Activated naive CD8-positive, alpha-beta T cell (primary cell): ENCODE results near the gene BIN2.
"Not testable (repeated sequence)": the region's sequence is repeated elsewhere in the genome, so short reads cannot be mapped to it uniquely, and the experiment has no call there.

Experiments
- H3K27ac Mint-ChIP-seq: one replicate; pipeline ENCODE4 v1.8.0; 2021; ENCODE audit warnings: mixed read lengths
- H3K27me3 Mint-ChIP-seq: one replicate; pipeline ENCODE4 v1.8.0; 2021; ENCODE audit warnings: mixed read lengths
- H3K36me3 Mint-ChIP-seq: one replicate; pipeline ENCODE4 v1.8.0; 2021; ENCODE audit warnings: mixed read lengths
- H3K4me1 Mint-ChIP-seq: one replicate; pipeline ENCODE4 v1.8.0; 2021; ENCODE audit warnings: low read depth, mixed read lengths
- H3K4me3 Mint-ChIP-seq: one replicate; pipeline ENCODE4 v1.8.0; 2021; ENCODE audit warnings: mild to moderate bottlenecking, mixed read lengths
- H3K9me3 Mint-ChIP-seq: one replicate; pipeline ENCODE4 v1.8.0; 2021; ENCODE audit warnings: low read depth, mixed read lengths

The BIN2 gene

GRCh38 chr12:51358496-51358895 is 34.5 kb upstream of the BIN2 start:
- peaks cover 25% of the 10 kb centered on the region for H3K36me3 Mint-ChIP-seq
- no peaks in the 10 kb centered on the region for H3K27me3 Mint-ChIP-seq
- H3K4me3 Mint-ChIP-seq: no peak overlapping the region
- no peak overlapping the region for H3K27ac Mint-ChIP-seq
- peaks cover 2% of the 10 kb centered on the region for H3K4me1 Mint-ChIP-seq
- H3K9me3 Mint-ChIP-seq: no peaks in the 10 kb centered on the region

- Mint-ChIP-seq H3K27ac (no peak overlapping the region), H3K4me1 (peaks cover 2% of the 10 kb centered on the region), H3K27me3 (no peaks in the 10 kb centered on the region), H3K4me3 (no peak overlapping the region), H3K36me3 (peaks cover 22% of the 10 kb centered on the region), H3K9me3 (no peaks in the 10 kb centered on the region)
Measured at GRCh38 chr12:51357374-51358047, 33.5 kb upstream of the BIN2 start.

- H3K27me3 Mint-ChIP-seq: no peaks in the 10 kb centered on the region
- no peaks in the 10 kb centered on the region for H3K9me3 Mint-ChIP-seq
- H3K36me3 Mint-ChIP-seq: peaks cover 4% of the 10 kb centered on the region
- H3K27ac Mint-ChIP-seq: no peak overlapping the region
- H3K4me3 Mint-ChIP-seq: no peak overlapping the region
- H3K4me1 Mint-ChIP-seq: peaks cover 3% of the 10 kb centered on the region
Measured at GRCh38 chr12:51351913-51352532, 28.0 kb upstream of the BIN2 start.

- no peak overlapping the region for H3K4me3 Mint-ChIP-seq
- no peaks in the 10 kb centered on the region for H3K36me3 Mint-ChIP-seq
- H3K9me3 Mint-ChIP-seq: no peaks in the 10 kb centered on the region
- no peak overlapping the region for H3K27ac Mint-ChIP-seq
- no peaks in the 10 kb centered on the region for H3K27me3 Mint-ChIP-seq
- H3K4me1 Mint-ChIP-seq: peaks cover 3% of the 10 kb centered on the region
Measured at GRCh38 chr12:51349026-51349425, 25.1 kb upstream of the BIN2 start.

- H3K27me3 Mint-ChIP-seq: no peaks in the 10 kb centered on the region
- no peaks in the 10 kb centered on the region for H3K9me3 Mint-ChIP-seq
- H3K36me3 Mint-ChIP-seq: no peaks in the 10 kb centered on the region
- no peak overlapping the region for H3K27ac Mint-ChIP-seq
- no peak overlapping the region for H3K4me3 Mint-ChIP-seq
- peaks cover 3% of the 10 kb centered on the region for H3K4me1 Mint-ChIP-seq
Measured at GRCh38 chr12:51348116-51348515, 24.1 kb upstream of the BIN2 start.

- peaks cover 5% of the 10 kb centered on the region for H3K4me1 Mint-ChIP-seq
Measured at GRCh38 chr12:51346581-51346980, 22.6 kb upstream of the BIN2 start, which contains the start of gene CELA1. TSS of gene CELA1 (minus strand) at chr12:51346679. CDS start at chr12:51346638, 41 bp downstream.

GRCh38 chr12:51345681-51346080 is 21.7 kb upstream of the BIN2 start:
- Mint-ChIP-seq H3K4me3 (no peak overlapping the region), H3K36me3 (no peaks in the 10 kb centered on the region), H3K4me1 (peaks cover 12% of the 10 kb centered on the region), H3K9me3 (no peaks in the 10 kb centered on the region), H3K27ac (no peak overlapping the region), H3K27me3 (no peaks in the 10 kb centered on the region)

More at GRCh38 chr12:51346581-51346980, 22.6 kb upstream of the BIN2 start, which contains the start of gene CELA1:
- Mint-ChIP-seq H3K9me3 (no peaks in the 10 kb centered on the region), H3K36me3 (no peaks in the 10 kb centered on the region), H3K27me3 (no peaks in the 10 kb centered on the region), H3K27ac (no peak within 1 kb of the TSS), H3K4me3 (no peak within 1 kb of the TSS)

GRCh38 chr12:51343201-51343600 is 19.2 kb upstream of the BIN2 start:
- Mint-ChIP-seq H3K27ac (no peak overlapping the region), H3K36me3 (no peaks in the 10 kb centered on the region), H3K9me3 (no peaks in the 10 kb centered on the region), H3K27me3 (no peaks in the 10 kb centered on the region), H3K4me1 (peaks cover 12% of the 10 kb centered on the region), H3K4me3 (no peak overlapping the region)

- H3K27me3 Mint-ChIP-seq: no peaks in the 10 kb centered on the region
- no peaks in the 10 kb centered on the region for H3K9me3 Mint-ChIP-seq
- peaks cover 12% of the 10 kb centered on the region for H3K4me1 Mint-ChIP-seq
- no peaks in the 10 kb centered on the region for H3K36me3 Mint-ChIP-seq
- no peak overlapping the region for H3K4me3 Mint-ChIP-seq
- H3K27ac Mint-ChIP-seq: no peak overlapping the region
Measured at GRCh38 chr12:51342416-51342815, 18.4 kb upstream of the BIN2 start.

- Mint-ChIP-seq H3K9me3 (no peaks in the 10 kb centered on the region), H3K27me3 (no peaks in the 10 kb centered on the region), H3K4me3 (no peak overlapping the region), H3K27ac (peak overlapping the region; percentile 17), H3K36me3 (no peaks in the 10 kb centered on the region), H3K4me1 (peaks cover 16% of the 10 kb centered on the region)
Measured at GRCh38 chr12:51341251-51342007, 17.5 kb upstream of the BIN2 start.

- Mint-ChIP-seq H3K9me3 (no peaks in the 10 kb centered on the region), H3K27me3 (no peaks in the 10 kb centered on the region), H3K36me3 (peaks cover 2% of the 10 kb centered on the region), H3K27ac (no peak overlapping the region), H3K4me3 (no peak overlapping the region), H3K4me1 (peaks cover 21% of the 10 kb centered on the region)
Measured at GRCh38 chr12:51339750-51340149, 15.8 kb upstream of the BIN2 start.

GRCh38 chr12:51337336-51337735 is 13.4 kb upstream of the BIN2 start:
- peaks cover 20% of the 10 kb centered on the region for H3K4me1 Mint-ChIP-seq
- H3K9me3 Mint-ChIP-seq, H3K36me3 Mint-ChIP-seq, H3K27ac Mint-ChIP-seq, H3K27me3 Mint-ChIP-seq, H3K4me3 Mint-ChIP-seq: not testable (repeated sequence)

- Mint-ChIP-seq H3K27ac (no peak overlapping the region), H3K36me3 (peaks cover 2% of the 10 kb centered on the region), H3K4me1 (peaks cover 19% of the 10 kb centered on the region), H3K4me3 (no peak overlapping the region), H3K27me3 (no peaks in the 10 kb centered on the region), H3K9me3 (no peaks in the 10 kb centered on the region)
Measured at GRCh38 chr12:51335931-51336330, 12.0 kb upstream of the BIN2 start.

- peaks cover 2% of the 10 kb centered on the region for H3K36me3 Mint-ChIP-seq
- H3K27ac Mint-ChIP-seq: no peak overlapping the region
- no peak overlapping the region for H3K4me3 Mint-ChIP-seq
- H3K27me3 Mint-ChIP-seq: no peaks in the 10 kb centered on the region
- H3K4me1 Mint-ChIP-seq: peaks cover 27% of the 10 kb centered on the region
- no peaks in the 10 kb centered on the region for H3K9me3 Mint-ChIP-seq
Measured at GRCh38 chr12:51334764-51335163, 10.8 kb upstream of the BIN2 start.

GRCh38 chr12:51333536-51333935 is 9.6 kb upstream of the BIN2 start:
- H3K9me3 Mint-ChIP-seq: no peaks in the 10 kb centered on the region
- no peaks in the 10 kb centered on the region for H3K27me3 Mint-ChIP-seq
- H3K4me1 Mint-ChIP-seq: peaks cover 38% of the 10 kb centered on the region
- no peak overlapping the region for H3K4me3 Mint-ChIP-seq
- no peak overlapping the region for H3K27ac Mint-ChIP-seq
- H3K36me3 Mint-ChIP-seq: peaks cover 2% of the 10 kb centered on the region
